K562 (cell line): ENCODE measurements around the gene TSPYL4. TPM values are rescaled to one million over a fixed set of nuclear protein-coding genes. Genes with fewer than 3 reads are reported as not detected.

Source experiments
- ATF7 ChIP-seq: fragments of 450-650 bp; IDR thresholded peaks from 2 replicates; pipeline ENCODE4 v1.7.1; 2014; ENCODE audit warnings: mild to moderate bottlenecking, moderate library complexity
- CBFA2T2 ChIP-seq: fragments of 450-650 bp; conservative IDR thresholded peaks from 2 replicates; pipeline ENCODE4 v1.6.1; 2017; ENCODE audit warnings: mild to moderate bottlenecking
- CHD2 ChIP-seq: IDR thresholded peaks from 2 replicates; pipeline ENCODE4 v1.6.1; 2011; ENCODE audit warnings: low read depth, low read length
- FOXK2 ChIP-seq, 2 experiments: fragments of 450-650 bp; IDR thresholded peaks in 1 of 2; conservative IDR thresholded peaks in 1 of 2; 2 replicates each; pipeline ENCODE4 v1.6.1; 2016; ENCODE audit warnings: low read depth in 2 of 2, mild to moderate bottlenecking in 1 of 2
- FUS ChIP-seq: fragments of 200-400 bp; formaldehyde crosslinking; optimal IDR thresholded peaks from 2 replicates; pipeline ENCODE3; 2017; ENCODE audit warnings: low read depth, low read length
- HDAC1 ChIP-seq, 2 experiments: fragments of 450-650 bp; IDR thresholded peaks; 2 replicates each; pipeline ENCODE4 v1.6.1; 2016 to 2017; ENCODE audit warnings: inconsistent platforms in 1 of 2, mild to moderate bottlenecking in 1 of 2, moderate library complexity in 1 of 2
- KLF1 ChIP-seq: fragments of 450-650 bp; IDR thresholded peaks from 2 replicates; pipeline ENCODE4 v1.6.1; 2016; ENCODE audit warnings: missing genetic modification characterization, missing compliant biosample characterization
- NFE2L1 ChIP-seq: fragments of 450-650 bp; IDR thresholded peaks from 2 replicates; pipeline ENCODE4 v1.6.1; 2016; ENCODE audit warnings: missing genetic modification characterization, low read depth, mild to moderate bottlenecking, missing compliant biosample characterization, moderate library complexity, borderline replicate concordance
- NR2C1 ChIP-seq, 2 experiments: fragments of 450-650 bp; IDR thresholded peaks; 2 replicates each; pipeline ENCODE4 v1.6.1; 2017; ENCODE audit warnings: mild to moderate bottlenecking in 2 of 2, antibody characterized with exemption in 1 of 2, inconsistent platforms in 1 of 2, missing compliant biosample characterization in 1 of 2, missing genetic modification characterization in 1 of 2
- PCBP2 ChIP-seq: fragments of 200-400 bp; formaldehyde crosslinking; IDR thresholded peaks from 2 replicates; pipeline ENCODE4 v1.6.1; 2018; ENCODE audit warnings: low read length, low read depth, mild to moderate bottlenecking, moderate library complexity; ENCODE audit not compliant: poor library complexity, severe bottlenecking
- POLR2B ChIP-seq: fragments of 450-650 bp; IDR thresholded peaks from 2 replicates; pipeline ENCODE4 v1.6.1; 2018; ENCODE audit warnings: low read depth; ENCODE audit not compliant: partially characterized antibody
- SRF ChIP-seq, 2 experiments: fragments of 250-450, 450-650 bp in 1 of 2; sonication (Bioruptor Pico) in 1 of 2; sonication (generic) in 1 of 2; formaldehyde crosslinking; IDR thresholded peaks; 2 replicates each; pipeline versions ENCODE4 v1.5.0 to v1.5.1; 2020 to 2022; ENCODE audit warnings: mild to moderate bottlenecking in 1 of 2, missing genetic modification reagents in 1 of 2
- SUPT5H ChIP-seq: fragments of 450-650 bp; IDR thresholded peaks from 2 replicates; pipeline ENCODE4 v1.6.1; 2016
- TFE3 ChIP-seq: fragments of 450-650 bp; formaldehyde crosslinking; IDR thresholded peaks from 2 replicates; pipeline ENCODE4 v1.4.0; 2020; ENCODE audit warnings: mild to moderate bottlenecking, mixed read lengths
- WHSC1 ChIP-seq: IDR thresholded peaks from one replicate; pipeline ENCODE4 v1.6.1; 2012; ENCODE audit warnings: low read length, control low read depth, inconsistent platforms
- XRCC5 ChIP-seq: fragments of 200-400 bp; formaldehyde crosslinking; IDR thresholded peaks from 2 replicates; pipeline ENCODE4 v1.6.1; 2017; ENCODE audit warnings: low read depth, mild to moderate bottlenecking, low read length
- ZBTB8A ChIP-seq: fragments of 450-650 bp; IDR thresholded peaks from 2 replicates; pipeline ENCODE4 v1.6.1; 2018; ENCODE audit warnings: mild to moderate bottlenecking, moderate library complexity; ENCODE audit not compliant: partially characterized antibody
- ZKSCAN1 ChIP-seq: fragments of 150-350 bp; IDR thresholded peaks from 2 replicates; pipeline ENCODE4 v1.6.1; 2016; ENCODE audit warnings: low read depth, low read length
- ZNF398 ChIP-seq: fragments of 250-450 bp; sonication (Bioruptor Pico); IDR thresholded peaks from 2 replicates; pipeline ENCODE4 v1.8.0; 2021; ENCODE audit warnings: moderate library complexity, mild to moderate bottlenecking, inconsistent platforms
- polyA plus RNA-seq, 8 experiments: library from polyadenylated mRNA; depleted of rRNA in 4 of 8; stranded (reverse) in 5 of 8; unstranded in 3 of 8; fragments of >200 nt; fragmentation: Nextera tagmentation in 2 of 8; fragmentation: Illumina TruSeq in 1 of 8; extraction: Ambion mirVana in 2 of 8; extraction: Trizol in 1 of 8; gene quantifications; 2 replicates each; pipeline versions ENCODE4 v1.2.1 to v1.2.3, GENCODE V29; 2011 to 2014; ENCODE audit warnings: inconsistent platforms in 1 of 8, missing spikeins in 1 of 8
- total RNA-seq, 7 experiments: library from RNA; depleted of rRNA in 6 of 7; stranded (reverse); fragments of >200 nt in 6 of 7; fragmentation: Illumina TruSeq in 2 of 7; extraction: Trizol in 2 of 7; gene quantifications; 2 replicates each; pipeline versions ENCODE4 v1.2.1 to v1.2.3, GENCODE V29; 2011 to 2021; ENCODE audit warnings: low replicate concordance in 1 of 7
- TF ChIP-seq, protein P1 (sequence below): fragments of 450-650 bp; IDR thresholded peaks from 2 replicates; pipeline ENCODE4 v1.6.1; 2016
- TF ChIP-seq, protein P2 (sequence below): fragments of 250-450 bp; sonication (Bioruptor Pico); IDR thresholded peaks from 2 replicates; pipeline ENCODE4 v1.5.1; 2021; ENCODE audit warnings: mild to moderate bottlenecking
- TF ChIP-seq, protein P3 (sequence below): sonication (generic); formaldehyde crosslinking; IDR thresholded peaks from 2 replicates; pipeline ENCODE4 v1.9.0; 2022; ENCODE audit warnings: mild to moderate bottlenecking, missing genetic modification reagents

Gene TSPYL4
- total and polyA plus RNA-seq, 9 of the 15 experiments (the other 6 are each of a cell fraction or from before 2014, with no cell fraction given) = 0.69 to 18.0 (median 9.1) TPM

DNA sequence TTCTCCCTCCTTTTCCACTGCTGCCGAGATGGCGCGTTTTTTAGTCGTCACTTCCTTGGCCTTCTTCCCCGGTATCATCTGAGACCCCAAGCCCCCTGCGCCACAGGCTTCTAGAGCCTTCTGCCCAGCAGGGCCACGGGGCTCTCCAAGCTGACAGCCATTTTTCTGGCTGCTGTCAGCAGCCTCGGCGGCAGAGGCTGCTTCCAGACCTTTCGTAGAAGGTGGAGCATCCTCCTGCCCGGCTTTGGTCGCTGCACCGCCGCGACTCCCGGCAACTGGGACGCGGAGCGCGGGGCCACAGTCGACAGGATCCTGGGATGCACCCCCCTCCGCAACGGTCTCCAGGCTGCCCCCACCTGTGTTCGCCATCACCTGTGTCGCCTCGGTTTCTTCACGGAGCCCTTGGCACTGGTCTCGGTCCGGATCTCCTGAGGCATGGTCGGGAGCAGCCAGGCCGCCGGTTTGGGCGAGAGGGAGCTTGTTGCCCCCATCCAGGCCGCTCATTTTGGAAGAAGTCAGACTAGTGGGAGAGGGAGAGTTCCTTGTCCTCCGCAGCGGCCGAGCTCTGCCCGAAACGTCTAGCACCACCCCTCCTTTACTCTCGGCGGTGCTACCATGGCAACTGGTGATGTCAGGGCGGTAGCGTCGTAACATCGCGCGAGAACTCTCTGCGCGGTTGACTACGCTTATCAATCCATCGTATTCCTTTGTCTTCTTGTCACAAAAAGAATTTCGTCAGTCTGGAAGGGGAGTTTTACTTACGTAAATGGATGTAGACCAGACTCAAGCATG is at the start of gene TSPYL4 (continued):
- TF ChIP-seq TFE3 (CRISPR knock-in tag) = no peak
- TF ChIP-seq ATF7 = peak; percentile 91
- peak; percentile 96 for TF ChIP-seq CHD2
- TF ChIP-seq ZNF398 = no peak
- TF ChIP-seq POLR2B = peak; percentile 77
- no peak for TF ChIP-seq ZBTB8A
- peak; percentile 26 for TF ChIP-seq SUPT5H
- TF ChIP-seq NR2C1 (IDR thresholded peaks at IDR 0.05) = no peak
- TF ChIP-seq NR2C1 (tag; IDR thresholded peaks at IDR 0.05) = no peak
- TF ChIP-seq XRCC5 = no peak
- TF ChIP-seq, protein P1, sequence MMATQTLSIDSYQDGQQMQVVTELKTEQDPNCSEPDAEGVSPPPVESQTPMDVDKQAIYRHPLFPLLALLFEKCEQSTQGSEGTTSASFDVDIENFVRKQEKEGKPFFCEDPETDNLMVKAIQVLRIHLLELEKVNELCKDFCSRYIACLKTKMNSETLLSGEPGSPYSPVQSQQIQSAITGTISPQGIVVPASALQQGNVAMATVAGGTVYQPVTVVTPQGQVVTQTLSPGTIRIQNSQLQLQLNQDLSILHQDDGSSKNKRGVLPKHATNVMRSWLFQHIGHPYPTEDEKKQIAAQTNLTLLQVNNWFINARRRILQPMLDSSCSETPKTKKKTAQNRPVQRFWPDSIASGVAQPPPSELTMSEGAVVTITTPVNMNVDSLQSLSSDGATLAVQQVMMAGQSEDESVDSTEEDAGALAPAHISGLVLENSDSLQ = peak; percentile 64
- no peak for TF ChIP-seq NFE2L1 (tag)
- TF ChIP-seq, protein P2, sequence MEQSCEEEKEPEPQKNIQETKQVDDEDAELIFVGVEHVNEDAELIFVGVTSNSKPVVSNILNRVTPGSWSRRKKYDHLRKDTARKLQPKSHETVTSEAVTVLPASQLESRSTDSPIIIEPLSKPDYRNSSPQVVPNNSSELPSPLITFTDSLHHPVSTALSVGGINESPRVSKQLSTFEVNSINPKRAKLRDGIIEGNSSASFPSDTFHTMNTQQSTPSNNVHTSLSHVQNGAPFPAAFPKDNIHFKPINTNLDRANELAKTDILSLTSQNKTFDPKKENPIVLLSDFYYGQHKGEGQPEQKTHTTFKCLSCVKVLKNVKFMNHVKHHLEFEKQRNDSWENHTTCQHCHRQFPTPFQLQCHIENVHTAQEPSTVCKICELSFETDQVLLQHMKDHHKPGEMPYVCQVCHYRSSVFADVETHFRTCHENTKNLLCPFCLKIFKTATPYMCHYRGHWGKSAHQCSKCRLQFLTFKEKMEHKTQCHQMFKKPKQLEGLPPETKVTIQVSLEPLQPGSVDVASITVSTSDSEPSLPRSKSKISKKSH (CRISPR knock-in tag) = no peak
- no peak for TF ChIP-seq KLF1 (tag)
- TF ChIP-seq PCBP2 = no peak
- no peak; a peak in 1 of 4 replicates for TF ChIP-seq HDAC1 (IDR thresholded peaks at IDR 0.05)
- TF ChIP-seq FOXK2 (conservative IDR thresholded peaks at IDR 0.05 in 1 of 2, IDR thresholded peaks at IDR 0.05 in 1 of 2; ENCODE audit: low read depth in 2 of 2) = no peak
- TF ChIP-seq, protein P3, sequence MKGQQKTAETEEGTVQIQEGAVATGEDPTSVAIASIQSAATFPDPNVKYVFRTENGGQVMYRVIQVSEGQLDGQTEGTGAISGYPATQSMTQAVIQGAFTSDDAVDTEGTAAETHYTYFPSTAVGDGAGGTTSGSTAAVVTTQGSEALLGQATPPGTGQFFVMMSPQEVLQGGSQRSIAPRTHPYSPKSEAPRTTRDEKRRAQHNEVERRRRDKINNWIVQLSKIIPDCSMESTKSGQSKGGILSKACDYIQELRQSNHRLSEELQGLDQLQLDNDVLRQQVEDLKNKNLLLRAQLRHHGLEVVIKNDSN (CRISPR knock-in tag) = no peak
- TF ChIP-seq WHSC1 = no peak
- no peak for TF ChIP-seq FUS
- TF ChIP-seq SRF (CRISPR knock-in tag; IDR thresholded peaks at IDR 0.05) = no peak
- TF ChIP-seq ZKSCAN1 = no peak
- no peak for TF ChIP-seq CBFA2T2
